GM18507 (cell line): ENCODE measurements around the gene THYN1.

Experiments used
- DNase-seq: peaks from one replicate; pipeline ENCODE4 v3.0.0; 2011; ENCODE audit warnings: low read depth; ENCODE audit not compliant: insufficient read length; ENCODE audit errors: extremely low spot score
- FAIRE-seq: peaks from 2 replicates; lab custom pipeline; 2011; peaks lifted over from hg19 to GRCh38; lab: Jason Lieb, UNC

THYN1 gene

DNA sequence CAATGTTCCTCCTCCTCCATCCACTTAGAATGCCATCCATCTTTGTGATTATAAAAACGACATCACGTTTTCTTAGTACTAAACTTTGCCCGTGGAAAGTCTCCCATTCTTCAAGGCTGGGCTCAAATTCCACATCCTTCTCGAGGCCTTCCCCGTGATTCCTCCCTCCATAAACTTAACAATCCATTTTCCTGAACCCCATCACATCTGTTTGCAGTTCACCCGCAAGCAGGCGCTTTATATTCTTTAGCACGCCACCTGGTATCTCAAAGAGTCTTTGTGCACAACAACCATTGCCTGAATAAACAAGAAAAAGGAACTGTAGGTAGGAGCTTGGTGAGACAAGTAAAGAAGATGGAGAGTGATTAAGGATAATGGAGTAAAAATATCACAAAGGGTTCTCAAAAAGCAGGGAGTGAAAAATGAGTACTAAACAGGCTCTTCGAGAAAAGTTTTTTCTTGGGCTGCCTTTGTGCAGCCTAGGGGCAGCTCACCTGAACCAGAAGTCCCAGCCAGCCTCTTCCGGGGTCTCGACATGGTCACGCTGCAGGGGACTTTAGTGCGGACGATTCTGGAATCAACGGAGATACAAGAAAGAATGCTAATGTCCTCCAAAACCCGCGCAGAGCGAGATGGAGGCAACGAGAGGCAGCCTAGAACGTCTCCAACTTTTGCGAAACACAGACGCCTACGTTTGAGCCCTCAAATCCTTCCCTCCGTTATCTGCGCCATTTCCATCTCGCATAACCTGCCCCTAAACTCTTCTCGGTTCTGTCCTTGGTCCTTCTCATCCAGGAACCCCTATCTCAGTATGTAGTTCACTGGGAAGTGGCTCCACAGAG lies 585 bp downstream of the THYN1 start:
- DNase-seq (no peak), FAIRE-seq (no peak)

- DNase-seq (no peak), FAIRE-seq (no peak)
Measured at GRCh38 chr11:134250675-134251074, 2.5 kb downstream of the THYN1 start.

GRCh38 chr11:134250246-134250645 lies 2.9 kb downstream of the THYN1 start:
- no peak for DNase-seq
- FAIRE-seq = no peak

DNA sequence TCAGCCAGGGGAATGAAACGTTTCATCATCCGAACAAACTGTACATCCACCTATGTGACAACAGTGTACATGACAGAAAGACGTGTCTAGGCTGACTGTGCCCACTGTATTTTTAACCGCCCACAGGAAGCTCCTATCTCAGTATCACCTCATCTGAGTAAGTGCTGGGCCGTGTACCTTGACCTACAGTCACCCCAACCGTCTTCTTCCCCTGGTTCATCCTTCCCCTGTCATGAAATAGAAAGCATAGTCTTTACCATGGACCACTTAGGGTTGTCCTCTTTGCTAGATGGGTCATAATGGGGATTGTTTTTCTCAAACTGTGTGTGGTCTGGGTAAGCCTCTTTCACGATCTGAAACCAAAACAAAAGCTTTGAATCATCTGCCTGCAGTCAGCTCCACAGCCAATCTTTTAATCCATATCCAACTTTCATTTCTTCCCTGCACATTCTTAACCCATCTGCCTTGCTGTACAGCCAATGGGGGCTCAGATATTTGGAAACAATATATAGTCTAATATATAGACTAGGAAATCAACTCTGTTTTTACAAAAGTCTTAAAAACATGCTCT lies 4.2 kb downstream of the THYN1 start:
- FAIRE-seq (no peak), DNase-seq (no peak)

GRCh38 chr11:134246678-134247077 lies 6.5 kb downstream of the THYN1 start:
- no peak for FAIRE-seq

DNA sequence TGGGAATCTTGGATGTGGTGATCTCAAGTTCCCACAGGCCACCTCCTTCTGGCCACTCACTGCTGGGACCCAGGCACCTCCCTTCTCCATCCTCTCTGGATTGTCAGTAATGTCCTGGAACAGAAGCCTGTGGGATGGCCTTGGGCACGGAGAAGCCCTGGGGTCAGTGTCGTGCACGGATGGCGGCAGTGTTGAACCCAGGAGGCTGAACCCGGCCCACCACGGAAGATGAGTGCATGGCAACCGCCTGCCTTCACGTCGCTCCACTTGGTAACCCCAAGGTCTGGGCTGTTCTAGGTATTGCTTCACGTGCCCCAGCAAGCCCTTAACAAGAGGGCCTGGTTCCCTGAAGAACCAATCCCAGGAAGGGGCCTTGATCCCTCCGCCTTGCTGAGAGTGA lies 7.1 kb downstream of the THYN1 start:
- no peak for FAIRE-seq
- no peak for DNase-seq

More at GRCh38 chr11:134246678-134247077, 6.5 kb downstream of the THYN1 start:
- no peak for DNase-seq

- FAIRE-seq = no peak
- DNase-seq = no peak
Measured at GRCh38 chr11:134245434-134245833, 7.7 kb downstream of the THYN1 start.

DNA sequence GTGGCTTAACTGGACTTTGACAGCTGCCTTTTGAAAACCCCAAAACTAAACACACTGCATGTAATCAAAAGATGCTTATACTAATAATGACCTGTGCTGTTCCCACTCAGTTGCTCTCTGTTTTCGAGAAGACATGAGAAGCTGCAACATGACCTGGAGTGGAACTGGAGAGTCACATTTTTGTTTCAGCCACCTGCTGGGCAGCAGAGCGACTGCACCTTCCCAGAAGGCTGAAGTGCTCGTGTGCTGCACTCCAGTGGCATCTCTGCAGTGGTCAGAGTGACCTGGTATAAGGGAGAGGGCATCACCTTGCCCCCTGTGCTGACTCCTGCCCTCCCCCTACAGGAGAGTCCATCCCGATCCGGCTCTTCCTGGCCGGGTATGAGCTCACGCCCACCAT lies 8.6 kb downstream of the THYN1 start:
- DNase-seq (no peak), FAIRE-seq (peak; percentile 75)

GRCh38 chr11:134243913-134244312 lies 9.2 kb downstream of the THYN1 start:
- no peak for FAIRE-seq

DNA sequence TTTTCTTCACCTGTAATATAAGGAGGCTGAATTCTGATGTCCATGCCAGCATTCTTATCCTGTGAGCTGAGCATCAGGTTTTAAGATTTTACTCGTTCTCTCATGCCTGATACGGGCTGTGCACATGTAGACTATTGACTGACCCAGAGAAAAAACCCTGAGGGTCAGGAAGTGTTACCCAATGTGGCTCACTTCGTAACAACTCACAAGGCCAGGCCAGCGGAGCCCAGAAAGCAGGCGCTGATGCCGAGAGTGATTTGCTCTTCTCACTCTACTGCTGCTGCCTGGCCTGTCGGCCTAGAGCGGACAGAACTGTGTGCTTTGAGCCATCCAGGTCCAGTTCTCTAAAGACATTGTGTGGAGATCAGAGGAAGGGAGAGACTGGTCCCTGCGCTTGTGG lies 10.8 kb downstream of the THYN1 start:
- DNase-seq = no peak

More at GRCh38 chr11:134243913-134244312, 9.2 kb downstream of the THYN1 start:
- DNase-seq = no peak

GRCh38 chr11:134240592-134240991 lies 12.6 kb downstream of the THYN1 start:
- FAIRE-seq = no peak

More for the DNA sequence above, 10.8 kb downstream of the THYN1 start:
- no peak for FAIRE-seq

DNA sequence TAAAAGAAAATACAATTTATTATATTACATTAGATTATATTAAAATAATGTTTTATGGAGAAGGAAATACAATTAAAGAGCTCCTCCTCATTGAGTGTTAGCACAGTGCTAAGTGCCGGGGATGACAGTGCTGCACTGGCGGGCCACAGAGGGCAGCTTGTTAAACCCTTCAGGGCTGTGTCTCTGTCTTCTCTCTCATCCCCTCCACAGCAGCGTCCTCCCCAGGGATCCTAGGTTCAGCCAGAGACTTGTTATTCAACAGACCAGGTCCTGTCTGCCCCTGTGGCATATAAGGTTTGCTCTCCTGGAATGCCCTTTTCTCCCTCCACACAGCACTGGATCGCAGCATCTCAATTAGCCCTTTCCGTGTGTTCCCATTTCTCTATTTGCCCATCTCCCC lies 14.2 kb downstream of the THYN1 start:
- FAIRE-seq = no peak
- no peak for DNase-seq

More at GRCh38 chr11:134240592-134240991, 12.6 kb downstream of the THYN1 start:
- no peak for DNase-seq

DNA sequence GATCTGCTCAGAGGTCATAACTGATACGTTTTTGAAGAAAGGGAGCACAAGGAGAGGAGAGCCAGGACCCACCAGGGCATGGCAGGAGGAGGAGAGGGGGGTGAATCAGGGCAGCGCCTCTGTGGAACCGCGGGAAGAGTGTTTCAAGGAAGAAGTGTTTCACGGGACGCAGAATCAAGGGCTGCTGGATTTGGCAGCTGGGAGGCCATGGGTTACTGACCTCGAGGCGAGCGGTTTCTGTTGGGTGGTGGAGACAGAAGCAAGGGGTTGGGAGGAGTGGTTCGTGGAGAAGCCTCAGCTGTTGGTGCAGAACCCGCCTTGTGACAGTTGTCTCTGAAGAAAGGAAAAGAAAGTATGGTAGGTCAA lies 15.6 kb downstream of the THYN1 start:
- no peak for FAIRE-seq
- DNase-seq = no peak

DNA sequence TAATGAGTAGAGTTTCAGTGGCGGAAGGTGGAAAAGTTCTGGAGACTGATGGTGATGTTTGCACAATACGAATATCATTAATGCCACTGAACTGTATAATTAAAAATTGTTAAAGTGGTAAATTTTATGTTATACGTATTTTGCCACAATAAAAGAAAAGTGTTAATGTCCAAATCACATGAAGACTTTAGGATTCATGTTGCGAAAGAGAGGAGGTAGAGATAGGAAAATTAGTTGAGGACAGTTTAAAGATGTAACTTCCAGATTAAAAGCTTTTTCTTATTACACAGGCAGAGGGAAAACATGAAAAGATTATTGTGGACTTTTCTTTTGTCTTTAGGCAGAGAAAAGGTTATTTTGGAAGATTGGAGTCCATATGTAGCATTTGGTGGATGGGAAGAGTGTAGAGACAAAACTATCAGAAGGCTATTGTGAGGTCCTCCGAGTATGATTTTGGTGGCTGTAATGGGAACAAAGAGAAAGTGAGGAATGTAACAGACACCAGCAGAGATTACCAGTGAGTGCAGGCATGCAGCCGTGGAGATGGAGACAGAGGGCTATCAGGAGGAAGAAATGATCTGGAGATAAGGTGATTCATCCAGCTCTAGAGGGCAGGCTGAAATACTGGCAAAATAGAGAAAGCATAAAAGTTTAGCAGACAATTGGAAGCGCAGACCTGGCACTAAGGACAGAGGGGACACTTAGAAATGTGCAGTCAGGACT lies 16.2 kb downstream of the THYN1 start:
- DNase-seq (no peak), FAIRE-seq (no peak)

DNA sequence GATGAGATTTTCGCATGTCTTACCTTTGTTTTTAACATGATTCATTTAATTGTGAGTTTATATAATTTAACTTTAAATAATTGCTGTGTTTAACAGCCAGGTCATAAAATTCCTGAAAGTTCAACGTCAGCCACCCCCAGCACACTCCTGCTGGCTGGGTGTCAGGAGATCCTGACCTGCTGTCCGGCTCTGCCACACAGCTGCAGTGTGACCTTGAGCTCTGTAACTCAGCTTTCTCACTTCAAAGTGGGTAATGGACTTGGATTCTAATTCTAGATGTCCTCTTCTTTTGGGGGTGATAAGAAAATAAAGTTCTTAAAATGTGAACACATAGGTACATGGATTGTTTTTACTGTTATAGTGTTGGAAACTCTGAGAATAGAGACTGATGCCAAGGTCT lies 17.8 kb downstream of the THYN1 start:
- FAIRE-seq (no peak), DNase-seq (no peak)

DNA sequence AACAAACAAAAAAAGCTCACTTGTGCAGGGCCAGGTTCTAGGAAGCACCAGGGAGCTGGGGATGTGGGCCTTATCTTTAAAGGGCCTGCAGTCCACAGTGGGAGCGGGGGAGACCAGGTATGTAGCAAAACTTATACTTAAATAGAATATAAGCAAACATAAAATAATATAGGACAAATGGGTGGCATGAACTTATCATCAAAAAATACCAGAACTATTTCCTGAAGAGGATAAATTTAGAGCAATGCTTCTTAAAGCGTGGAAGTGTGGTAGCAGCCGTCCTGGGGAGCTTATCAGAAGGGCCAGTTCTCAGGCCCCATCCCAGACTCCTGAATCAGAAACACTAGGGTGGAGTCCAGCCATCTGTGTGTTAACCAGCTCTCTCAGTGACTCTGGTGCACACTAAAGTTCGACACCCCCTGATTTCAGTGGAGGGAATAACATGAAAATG lies 19.4 kb downstream of the THYN1 start:
- FAIRE-seq (no peak), DNase-seq (no peak)

DNA sequence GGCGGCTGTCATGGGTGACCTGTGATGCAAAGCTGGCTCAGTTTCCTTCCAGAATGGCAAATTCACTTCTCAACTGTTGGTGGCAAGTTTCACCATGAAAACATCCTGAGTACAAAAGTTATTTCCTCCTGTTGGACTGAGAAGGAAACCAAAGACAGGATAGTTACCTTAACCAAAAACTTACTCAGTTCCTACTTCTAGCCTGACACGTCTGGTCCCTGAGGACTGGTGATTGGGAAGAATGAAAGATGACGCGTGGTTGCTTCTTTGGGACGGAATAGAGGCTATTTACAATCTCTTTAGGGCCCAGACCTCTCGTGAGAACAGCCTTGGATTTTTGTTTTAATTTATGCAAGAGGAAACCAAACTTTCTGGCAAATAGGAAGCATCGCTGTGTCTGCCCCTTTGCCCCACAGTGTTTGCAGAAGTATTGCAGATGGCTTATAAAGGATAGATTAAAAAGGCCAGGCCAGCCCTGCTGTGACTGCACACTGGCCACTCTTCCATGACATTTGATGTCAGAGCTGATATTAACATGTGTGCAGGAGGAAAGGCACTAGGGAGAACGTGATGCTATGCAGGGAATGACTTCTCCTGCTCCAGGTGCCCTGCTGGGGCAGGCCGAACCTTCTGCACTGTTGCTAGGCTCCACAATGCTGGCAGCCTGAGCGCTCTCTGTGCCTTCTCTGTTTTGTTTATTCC lies 21.0 kb downstream of the THYN1 start:
- DNase-seq (no peak), FAIRE-seq (no peak)

GRCh38 chr11:134230339-134230738 lies 22.8 kb downstream of the THYN1 start:
- no peak for FAIRE-seq

DNA sequence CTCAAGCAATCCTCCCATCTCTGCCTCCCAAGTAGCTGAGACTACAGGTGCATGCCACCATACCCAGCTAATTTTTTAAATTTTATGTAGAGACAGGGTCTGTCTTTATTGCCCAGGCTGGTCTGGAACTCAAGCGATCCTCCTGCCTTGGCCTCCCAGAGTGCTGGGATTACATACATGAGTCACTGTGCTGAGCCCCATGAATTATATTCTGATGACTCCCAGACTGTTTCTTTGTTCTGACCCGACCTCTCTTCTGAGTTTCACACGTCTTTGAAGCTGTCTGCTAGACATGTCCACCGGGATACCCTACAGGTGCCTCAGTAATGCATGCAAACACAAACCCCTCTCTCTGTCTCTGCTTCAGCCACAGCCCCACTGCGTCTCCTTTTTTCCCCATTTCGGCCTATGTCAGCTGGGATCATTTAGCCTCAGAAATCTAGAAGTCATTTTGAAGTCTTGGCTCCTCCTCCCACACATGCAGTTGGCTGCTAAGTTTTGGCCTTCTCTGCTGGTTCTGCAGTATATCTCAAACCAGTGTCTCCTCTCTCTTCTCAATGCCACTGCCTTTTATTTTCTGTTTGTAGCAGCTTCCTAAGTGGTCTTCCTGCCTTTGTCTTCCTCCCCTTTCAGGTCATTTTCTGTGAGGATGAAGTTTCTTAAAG lies 23.9 kb downstream of the THYN1 start:
- DNase-seq = no peak
- no peak for FAIRE-seq

More at GRCh38 chr11:134230339-134230738, 22.8 kb downstream of the THYN1 start:
- DNase-seq = no peak
